HL-60 (cell line): ENCODE data around the gene SLA2.

Source experiments
- CTCF ChIP-seq: IDR thresholded peaks from one replicate; pipeline ENCODE4 v1.5.1; 2011; ENCODE audit warnings: low read length, control low read depth, inconsistent platforms; ENCODE audit not compliant: insufficient read depth
- GABPA ChIP-seq: IDR thresholded peaks from 2 replicates; pipeline ENCODE4 v1.6.1; 2012; ENCODE audit warnings: low read depth
- POLR2AphosphoS5 ChIP-seq: IDR thresholded peaks from 2 replicates; pipeline ENCODE4 v1.6.1; 2012; ENCODE audit warnings: low read depth
- REST ChIP-seq: IDR thresholded peaks from 2 replicates; pipeline ENCODE4 v1.6.1; 2012; ENCODE audit warnings: low read depth; ENCODE audit not compliant: insufficient replicate concordance
- SPI1 ChIP-seq: IDR thresholded peaks from 2 replicates; pipeline ENCODE4 v1.6.1; 2012; ENCODE audit warnings: low read depth, mild to moderate bottlenecking, borderline replicate concordance

- no peak for TF ChIP-seq CTCF
- TF ChIP-seq GABPA: no peak
- no peak for TF ChIP-seq POLR2AphosphoS5
- no peak for TF ChIP-seq REST
- no peak for TF ChIP-seq SPI1
Observed at GRCh38 chr20:36641506-36641843, 4.5 kb downstream of the SLA2 start.
